Endothelial cell of umbilical vein (primary cell): ENCODE results near the gene PLEKHA6. TPM values are rescaled to one million over a fixed set of nuclear protein-coding genes. Genes with fewer than 3 reads are reported as not detected.

Experiments
- BruUV-seq: library from RNA; stranded (reverse); fragments of 400-500 nt; replicated peaks from 2 replicates; lab custom pipeline; 2021; lab: Mats Ljungman, UMichigan
- CTCF ChIA-PET: fragments of 300-600, 350-600 bp; sonication (Branson Sonifier 250); formaldehyde crosslinking; loops from one replicate; lab custom pipeline; 2021; ENCODE audit warnings: antibody characterized with exemption, inconsistent platforms; lab: Charles Lee
- POLR2A ChIA-PET: fragments of 300-600, 350-600 bp; sonication (Branson Sonifier 250); formaldehyde crosslinking; loops from one replicate; lab custom pipeline; 2021; ENCODE audit warnings: antibody characterized with exemption, inconsistent platforms; lab: Charles Lee
- DNase-seq: peaks from one replicate; pipeline ENCODE4 v3.0.0-alpha.2; 2011; ENCODE audit warnings: low read depth, low spot score
- FAIRE-seq: peaks from 2 replicates; lab custom pipeline; 2011; peaks lifted over from hg19 to GRCh38; lab: Jason Lieb, UNC
- H2AFZ ChIP-seq: 2 replicates; pipeline ENCODE4 v1.6.0; 2012; ENCODE audit warnings: low read depth, low read length, control low read depth, inconsistent platforms
- H3K27ac ChIP-seq: 2 replicates; pipeline ENCODE4 v1.5.1; 2011; ENCODE audit warnings: low read depth, mild to moderate bottlenecking, control low read depth, low read length, moderate library complexity; ENCODE audit not compliant: insufficient read depth
- H3K27me3 ChIP-seq, 2 experiments: 2 replicates each; pipeline versions ENCODE4 v1.6.0 to v1.6.1; 2011; ENCODE audit warnings: low read length in 2 of 2, mixed read lengths in 1 of 2; ENCODE audit not compliant: control insufficient read depth in 2 of 2, insufficient read depth in 2 of 2
- H3K36me3 ChIP-seq, 2 experiments: 2 replicates in 1 of 2; 3 replicates in 1 of 2; pipeline ENCODE4 v1.5.1; 2011; ENCODE audit warnings: low read length in 2 of 2, mild to moderate bottlenecking in 1 of 2, moderate library complexity in 1 of 2; ENCODE audit not compliant: control insufficient read depth in 2 of 2, insufficient read depth in 2 of 2; ENCODE audit errors: extremely low read depth in 1 of 2
- H3K4me1 ChIP-seq: 3 replicates; pipeline ENCODE4 v1.5.1; 2011; ENCODE audit warnings: mild to moderate bottlenecking, low read length; ENCODE audit not compliant: control insufficient read depth, insufficient read depth; ENCODE audit errors: extremely low read depth
- H3K4me2 ChIP-seq: 2 replicates; pipeline ENCODE4 v1.6.1; 2011; ENCODE audit warnings: low read length, control low read depth, mixed read lengths; ENCODE audit not compliant: insufficient read depth
- H3K4me3 ChIP-seq, 3 experiments: fragments of 200-600 bp in 1 of 3; sonication (generic), shearing (Covaris generic) in 1 of 3; replicated peaks in 1 of 3; 2 replicates each; pipeline ENCODE4 v1.5.1; 2011 to 2016; ENCODE audit warnings: control low read depth in 3 of 3, low read length in 3 of 3, mild to moderate bottlenecking in 2 of 3, inconsistent platforms in 1 of 3, low read depth in 1 of 3, moderate library complexity in 1 of 3; ENCODE audit not compliant: insufficient read depth in 1 of 3
- H3K79me2 ChIP-seq: 2 replicates; pipeline ENCODE4 v1.6.0; 2012; ENCODE audit warnings: low read length, inconsistent platforms; ENCODE audit not compliant: control insufficient read depth, insufficient read depth
- H3K9ac ChIP-seq: replicated peaks from 2 replicates; pipeline ENCODE3; 2011; ENCODE audit warnings: low read length, control low read depth; ENCODE audit not compliant: insufficient read depth; ENCODE audit errors: extremely low read depth
- H3K9me1 ChIP-seq: replicated peaks from 3 replicates; pipeline ENCODE4 v1.6.0; 2011; ENCODE audit warnings: mild to moderate bottlenecking, low read length; ENCODE audit not compliant: control insufficient read depth, insufficient read depth; ENCODE audit errors: extremely low read depth
- H3K9me3 ChIP-seq: replicated peaks from 2 replicates; pipeline ENCODE4 v1.5.1; 2012; ENCODE audit warnings: low read length, inconsistent platforms; ENCODE audit not compliant: control insufficient read depth, insufficient read depth
- H4K20me1 ChIP-seq: replicated peaks from 2 replicates; pipeline ENCODE3; 2011; ENCODE audit warnings: mild to moderate bottlenecking, low read length; ENCODE audit not compliant: control insufficient read depth, insufficient read depth; ENCODE audit errors: extremely low read depth
- CTCF ChIP-seq, 2 donors: IDR thresholded peaks; 1 replicate in 1 of 2; 2 replicates in 1 of 2; pipeline ENCODE4 v1.5.1; 2011; ENCODE audit warnings: low read length in 2 of 2, mild to moderate bottlenecking in 2 of 2, moderate library complexity in 2 of 2, control low read depth in 1 of 2, inconsistent platforms in 1 of 2, low read depth in 1 of 2; ENCODE audit not compliant: insufficient read depth in 1 of 2; ENCODE audit errors: extremely low read depth in 1 of 2
- EZH2 ChIP-seq: IDR thresholded peaks from 2 replicates; pipeline ENCODE4 v1.6.1; 2012; ENCODE audit warnings: borderline replicate concordance, low read depth, mild to moderate bottlenecking, moderate library complexity, low read length, inconsistent platforms; ENCODE audit not compliant: severe bottlenecking
- FOS ChIP-seq: IDR thresholded peaks from 2 replicates; pipeline ENCODE4 v1.6.1; 2011; ENCODE audit warnings: mild to moderate bottlenecking, low read length, moderate library complexity, borderline replicate concordance; ENCODE audit not compliant: insufficient read depth
- GATA2 ChIP-seq: IDR thresholded peaks from 2 replicates; pipeline ENCODE4 v1.7.0; 2011; ENCODE audit warnings: low read depth, mild to moderate bottlenecking, moderate library complexity, mixed read lengths, low read length; ENCODE audit not compliant: insufficient read length, insufficient read depth
- JUN ChIP-seq: IDR thresholded peaks from 2 replicates; pipeline ENCODE4 v1.6.1; 2011; ENCODE audit warnings: borderline replicate concordance, low read depth; ENCODE audit not compliant: insufficient read length, insufficient read depth
- MYC ChIP-seq: IDR thresholded peaks from one replicate; pipeline ENCODE4 v1.6.1; 2011; ENCODE audit warnings: mild to moderate bottlenecking, low read depth, low read length
- POLR2A ChIP-seq: IDR thresholded peaks from 2 replicates; pipeline ENCODE4 v1.6.1; 2012; ENCODE audit warnings: low read depth, mild to moderate bottlenecking, control low read depth, low read length
- POLR2AphosphoS5 ChIP-seq: IDR thresholded peaks from 2 replicates; pipeline ENCODE4 v1.6.1; 2012; ENCODE audit warnings: low read depth, mild to moderate bottlenecking, control low read depth, low read length, moderate library complexity; ENCODE audit not compliant: insufficient read depth
- dilution Hi-C: fragments of 300-500 bp; cut with MboI; formaldehyde crosslinking; loops from one replicate; pipeline ENCODE4 v1.15.0; 2019; ENCODE audit warnings: low sequenced_read_pairs; ENCODE audit not compliant: extremely low pct_ligation_motif_present
- intact Hi-C: fragments of 100-400 bp; cut with micrococcal nuclease; formaldehyde crosslinking; loops from one replicate; pipeline ENCODE4 v1.10.0; 2022
- polyA plus RNA-seq, 4 experiments: library from polyadenylated mRNA; depleted of rRNA in 3 of 4; stranded (reverse) in 3 of 4; unstranded in 1 of 4; fragments of >200 nt; gene quantifications; 2 replicates each; pipeline versions ENCODE4 v1.2.1 to v1.2.3, GENCODE V29; 2011 to 2012; ENCODE audit warnings: missing spikeins in 1 of 4
- total RNA-seq: library from RNA; stranded (reverse); gene quantifications from 2 replicates; pipeline ENCODE4 v1.2.3, GENCODE V29; 2021
- TF ChIP-seq, protein P1 (sequence below): IDR thresholded peaks from 2 replicates; pipeline ENCODE4 v1.6.1; 2011; ENCODE audit not compliant: insufficient read depth, insufficient read length

The PLEKHA6 gene
- total and polyA plus RNA-seq, 2 donors (not counting 3 experiments of a cell fraction or from before 2014, with no cell fraction given): 2.1 to 15.0 TPM

DNA sequence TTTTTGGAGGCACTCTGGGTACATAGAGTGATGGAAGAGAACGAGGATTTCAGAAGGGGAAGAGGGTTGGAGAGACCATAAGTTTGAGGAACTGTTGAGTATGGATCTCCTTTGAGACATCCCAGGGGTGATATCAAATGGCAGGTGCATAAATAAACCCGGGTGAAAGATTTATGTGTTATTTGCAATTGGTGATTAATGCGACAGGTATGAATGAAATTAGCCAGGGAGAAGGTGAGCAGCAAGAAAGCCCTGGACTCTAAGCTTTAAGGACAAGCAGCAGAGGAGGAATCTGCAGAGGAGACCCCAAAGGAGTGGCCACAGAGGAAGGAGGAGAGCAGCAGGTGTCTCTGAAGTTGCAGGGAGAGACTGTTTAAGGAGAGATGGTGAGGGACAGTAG lies 184.8 kb downstream of the PLEKHA6 start:
- BruUV-seq: no TSS peak
- CTCF ChIA-PET: interaction anchor here (26.7 kb wide), 1 partner anchor 27 kb away, joined by 770 read pairs; no protein-coding TSS in a partner anchor
- POLR2A ChIA-PET: no interaction called here

More for the DNA sequence above, 184.8 kb downstream of the PLEKHA6 start:
- Histone ChIP-seq H3K79me2 (no peaks in the 10 kb centered on the region), H3K4me1 (peaks cover 24% of the 10 kb centered on the region), H3K4me2 (no peak overlapping the region), H3K27me3 (no peaks in the 10 kb centered on the region), H3K4me3 (no peak overlapping the region), H3K9me1 (no peaks in the 10 kb centered on the region), H3K9ac (no peak overlapping the region), H2AFZ (no peak overlapping the region), H4K20me1 (no peaks in the 10 kb centered on the region), H3K27ac (no peak overlapping the region), H3K9me3 (no peaks in the 10 kb centered on the region), H3K36me3 (no peaks in the 10 kb centered on the region)
- FAIRE-seq (no peak), DNase-seq (no peak)
- intact Hi-C loops: no loop called here
- TF ChIP-seq FOS (no peak), GATA2 (no peak), CTCF (IDR thresholded peaks at IDR 0.05; ENCODE audit: extremely low read depth in 1 of 2, insufficient read depth in 1 of 2, low read depth in 1 of 2, low read length in 2 of 2) (no peak), MYC (no peak), EZH2 (no peak), POLR2A (no peak), JUN (no peak), POLR2AphosphoS5 (no peak)
- TF ChIP-seq, protein P1, sequence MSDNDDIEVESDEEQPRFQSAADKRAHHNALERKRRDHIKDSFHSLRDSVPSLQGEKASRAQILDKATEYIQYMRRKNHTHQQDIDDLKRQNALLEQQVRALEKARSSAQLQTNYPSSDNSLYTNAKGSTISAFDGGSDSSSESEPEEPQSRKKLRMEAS: no peak
- dilution Hi-C loops: loop anchor here (25.0 kb wide), 1 partner anchor 162 kb away; no protein-coding TSS in a partner anchor
